K562 (cell line): ENCODE data around the gene WDR86. TPM values are rescaled to one million over a fixed set of nuclear protein-coding genes. Genes with fewer than 3 reads are reported as not detected.

Experiments
- ATAC-seq: fragments of 200-7000 bp; cut with Tn5 transposase; 3 replicates; pipeline ENCODE4 v1.9.1; 2020; ENCODE audit warnings: moderate library complexity
- BruUV-seq: library from RNA; stranded (reverse); fragments of 400-500 nt; replicated peaks from 2 replicates; lab custom pipeline; 2021; lab: Mats Ljungman, UMichigan
- CTCF ChIA-PET: fragments of 300-600 bp; formaldehyde crosslinking; extraction: SDS; loops from one replicate; lab custom pipeline; 2021; ENCODE audit warnings: low intra/inter-chr PET ratio; lab: Yijun Ruan, JAX
- POLR2A ChIA-PET: fragments of 300-600, 350-650 bp; sonication (Branson Sonifier 250); formaldehyde crosslinking; extraction: SDS; loops from one replicate; lab custom pipeline; 2021; ENCODE audit warnings: antibody characterized with exemption, inconsistent platforms; lab: Yijun Ruan, JAX
- DNase-seq, 4 experiments: peaks; one replicate each; pipeline versions ENCODE4 v3.0.0 to v3.0.0-alpha.2; 2011 to 2018; ENCODE audit warnings: low spot score in 3 of 4, mixed read lengths in 3 of 4; ENCODE audit errors: extremely low read depth in 1 of 4
- FAIRE-seq: peaks from 2 replicates; lab custom pipeline; 2011; peaks lifted over from hg19 to GRCh38; lab: Jason Lieb, UNC
- H2AFZ ChIP-seq: 2 replicates; pipeline ENCODE4 v1.6.0; 2011; ENCODE audit warnings: low read depth, low read length, control low read depth, inconsistent platforms
- H3K27ac ChIP-seq: fragments of 200-600 bp; 3 replicates; pipeline ENCODE4 v1.8.0; 2011; ENCODE audit warnings: low read depth, mild to moderate bottlenecking, control low read depth, inconsistent platforms, low read length, moderate library complexity, mixed read lengths; ENCODE audit errors: extremely low read depth
- H3K27me3 ChIP-seq, 2 experiments: fragments of 300-600 bp in 1 of 2; 2 replicates in 1 of 2; 3 replicates in 1 of 2; pipeline versions ENCODE4 v1.6.0 to v1.8.0; 2011; ENCODE audit warnings: inconsistent platforms in 2 of 2, low read length in 2 of 2, mild to moderate bottlenecking in 1 of 2, mixed read lengths in 1 of 2, moderate library complexity in 1 of 2; ENCODE audit not compliant: control insufficient read depth in 2 of 2, insufficient read depth in 2 of 2
- H3K36me3 ChIP-seq: fragments of 300-600 bp; 3 replicates; pipeline ENCODE4 v1.8.0; 2011; ENCODE audit warnings: mild to moderate bottlenecking, low read length, inconsistent platforms; ENCODE audit not compliant: control insufficient read depth, insufficient read depth
- H3K4me1 ChIP-seq, 2 experiments: fragments of 200-600 bp in 1 of 2; replicated peaks in 1 of 2; 2 replicates in 1 of 2; 3 replicates in 1 of 2; pipeline versions ENCODE4 v1.5.1 to v1.8.0; 2011; ENCODE audit warnings: inconsistent platforms in 2 of 2, low read length in 2 of 2, mild to moderate bottlenecking in 1 of 2, mixed read lengths in 1 of 2, moderate library complexity in 1 of 2; ENCODE audit not compliant: control insufficient read depth in 2 of 2, insufficient read depth in 2 of 2
- H3K4me2 ChIP-seq: 2 replicates; pipeline ENCODE4 v1.6.1; 2011; ENCODE audit warnings: low read length, control low read depth, inconsistent platforms, mixed read lengths; ENCODE audit not compliant: insufficient read depth
- H3K4me3 ChIP-seq: fragments of 200-600 bp; sonication (generic), shearing (Covaris generic); 2 replicates; pipeline ENCODE4 v1.5.1; 2016; ENCODE audit warnings: control low read depth, inconsistent platforms
- H3K79me2 ChIP-seq: fragments of 200-600 bp; 3 replicates; pipeline ENCODE4 v1.8.0; 2011; ENCODE audit warnings: low read length, inconsistent platforms; ENCODE audit not compliant: control insufficient read depth, insufficient read depth
- H3K9ac ChIP-seq, 2 experiments: 2 replicates each; pipeline versions ENCODE4 v1.6.0 to v1.6.1; 2011; ENCODE audit warnings: low read depth in 2 of 2, low read length in 2 of 2, control low read depth in 1 of 2, inconsistent platforms in 1 of 2, mild to moderate bottlenecking in 1 of 2, mixed read lengths in 1 of 2; ENCODE audit not compliant: insufficient read depth in 1 of 2
- H3K9me1 ChIP-seq: one replicate; pipeline ENCODE4 v1.6.0; 2011; ENCODE audit warnings: inconsistent platforms, mild to moderate bottlenecking, low read length, moderate library complexity; ENCODE audit not compliant: control insufficient read depth, insufficient read depth
- H3K9me3 ChIP-seq: replicated peaks from 2 replicates; pipeline ENCODE4 v1.5.1; 2011; ENCODE audit warnings: low read depth, low read length, inconsistent platforms; ENCODE audit not compliant: control insufficient read depth, insufficient read depth
- H4K20me1 ChIP-seq: replicated peaks from 2 replicates; pipeline ENCODE4 v1.6.1; 2011; ENCODE audit warnings: low read length, inconsistent platforms, mixed read lengths; ENCODE audit not compliant: control insufficient read depth, insufficient read depth
- CBFA2T2 ChIP-seq: fragments of 450-650 bp; conservative IDR thresholded peaks from 2 replicates; pipeline ENCODE4 v1.6.1; 2017; ENCODE audit warnings: mild to moderate bottlenecking
- FOXA1 ChIP-seq: fragments of 450-650 bp; IDR thresholded peaks from 2 replicates; pipeline ENCODE4 v1.6.1; 2016; ENCODE audit warnings: mild to moderate bottlenecking, borderline replicate concordance
- IRF2 ChIP-seq: sonication (generic); formaldehyde crosslinking; IDR thresholded peaks from 2 replicates; pipeline ENCODE4 v1.8.1; 2022; ENCODE audit warnings: mild to moderate bottlenecking, missing genetic modification reagents
- MXI1 ChIP-seq: IDR thresholded peaks from 2 replicates; pipeline ENCODE4 v1.6.1; 2011; ENCODE audit warnings: low read depth, mild to moderate bottlenecking, improper control_type of control experiment, low read length
- PKNOX1 ChIP-seq: fragments of 450-650 bp; IDR thresholded peaks from 2 replicates; pipeline ENCODE4 v1.6.1; 2016
- PTTG1 ChIP-seq: fragments of 450-650 bp; IDR thresholded peaks from 2 replicates; pipeline ENCODE4 v1.6.1; 2016; ENCODE audit warnings: low read depth, mild to moderate bottlenecking, missing genetic modification characterization, missing compliant biosample characterization
- SMC3 ChIP-seq: conservative IDR thresholded peaks from 2 replicates; pipeline ENCODE4 v1.6.1; 2011; ENCODE audit warnings: low read depth, low read length, improper control_type of control experiment; ENCODE audit not compliant: insufficient read depth
- SRF ChIP-seq, 2 experiments: fragments of 250-450, 450-650 bp in 1 of 2; sonication (Bioruptor Pico) in 1 of 2; sonication (generic) in 1 of 2; formaldehyde crosslinking; IDR thresholded peaks; 2 replicates each; pipeline versions ENCODE4 v1.5.0 to v1.5.1; 2020 to 2022; ENCODE audit warnings: mild to moderate bottlenecking in 1 of 2, missing genetic modification reagents in 1 of 2
- SUPT5H ChIP-seq: fragments of 450-650 bp; IDR thresholded peaks from 2 replicates; pipeline ENCODE4 v1.6.1; 2016
- ZBTB26 ChIP-seq: fragments of 450-650 bp; formaldehyde crosslinking; IDR thresholded peaks from 2 replicates; pipeline ENCODE4 v1.4.0; 2022; ENCODE audit warnings: missing genetic modification characterization
- ZFP1 ChIP-seq: fragments of 450-650 bp; formaldehyde crosslinking; IDR thresholded peaks from 2 replicates; pipeline ENCODE4 v1.4.0; 2020; ENCODE audit warnings: mild to moderate bottlenecking, mixed read lengths
- ZNF444 ChIP-seq: fragments of 250-450 bp; sonication (Bioruptor Pico); IDR thresholded peaks from 2 replicates; pipeline ENCODE4 v1.4.0; 2020; ENCODE audit warnings: mild to moderate bottlenecking, moderate library complexity
- ZNF695 ChIP-seq: fragments of 450-650 bp; formaldehyde crosslinking; IDR thresholded peaks from 2 replicates; pipeline ENCODE4 v1.4.0; 2020; ENCODE audit warnings: mild to moderate bottlenecking, moderate library complexity
- ZNF77 ChIP-seq: fragments of 250-450 bp; sonication (Bioruptor Pico); IDR thresholded peaks from 2 replicates; pipeline ENCODE4 v1.5.0; 2020
- WGBS: fragments of 100-300 bp; shearing (Covaris generic); methylation state at CpG from one replicate; pipeline ENCODE4 v1.1.6; 2016; ENCODE audit warnings: low coverage, mixed read lengths; ENCODE audit not compliant: insufficient coverage; ENCODE audit errors: missing lambda C conversion rate; 5-methylcytosine and 5-hydroxymethylcytosine counted together
- in situ Hi-C: fragments of 300-500 bp; cut with MboI; formaldehyde crosslinking; loops from 4 replicates; pipeline ENCODE4 v1.15.0; 2018; ENCODE audit warnings: inconsistent platforms, mixed read lengths
- intact Hi-C: fragments of 100-400 bp; cut with micrococcal nuclease; formaldehyde crosslinking; loops from 2 replicates; pipeline ENCODE4 v1.14.2; 2022
- polyA plus RNA-seq, 8 experiments: library from polyadenylated mRNA; depleted of rRNA in 4 of 8; stranded (reverse) in 5 of 8; unstranded in 3 of 8; fragments of >200 nt; fragmentation: Nextera tagmentation in 2 of 8; fragmentation: Illumina TruSeq in 1 of 8; extraction: Ambion mirVana in 2 of 8; extraction: Trizol in 1 of 8; gene quantifications; 2 replicates each; pipeline versions ENCODE4 v1.2.1 to v1.2.3, GENCODE V29; 2011 to 2014; ENCODE audit warnings: inconsistent platforms in 1 of 8, missing spikeins in 1 of 8
- total RNA-seq, 7 experiments: library from RNA; depleted of rRNA in 6 of 7; stranded (reverse); fragments of >200 nt in 6 of 7; fragmentation: Illumina TruSeq in 2 of 7; extraction: Trizol in 2 of 7; gene quantifications; 2 replicates each; pipeline versions ENCODE4 v1.2.1 to v1.2.3, GENCODE V29; 2011 to 2021; ENCODE audit warnings: low replicate concordance in 1 of 7

WDR86 gene
- total and polyA plus RNA-seq, 9 of the 15 experiments (the other 6 are each of a cell fraction or from before 2014, with no cell fraction given), result 0.24 TPM; not detected in 8

GRCh38 chr7:151437159-151437553, 27.3 kb upstream of the WDR86 start:
- H3K9ac ChIP-seq, result no peak overlapping the region
- no peaks in the 10 kb centered on the region for H3K9me1 ChIP-seq
- DNase-seq (no peak), FAIRE-seq (no peak), ATAC-seq (no peak)
- H4K20me1 ChIP-seq, result peaks cover 4% of the 10 kb centered on the region; the same call in 1 of the 2 replicates
- BruUV-seq, result no TSS peak
- no peaks in the 10 kb centered on the region for H3K79me2 ChIP-seq
- TF ChIP-seq ZBTB26 (CRISPR knock-in tag) (no peak), FOXA1 (no peak), IRF2 (CRISPR knock-in tag) (no peak), ZNF444 (CRISPR knock-in tag) (no peak), CBFA2T2 (no peak), ZNF695 (CRISPR knock-in tag) (no peak), SRF (CRISPR knock-in tag; IDR thresholded peaks at IDR 0.05) (no peak), SUPT5H (no peak), MXI1 (no peak), SMC3 (no peak), PTTG1 (tag) (no peak), ZNF77 (CRISPR knock-in tag) (no peak), PKNOX1 (no peak), ZFP1 (CRISPR knock-in tag) (no peak)
- in situ Hi-C loops (no loop called here), intact Hi-C loops (no loop called here)
- H3K27ac ChIP-seq, result no peak overlapping the region
- peaks cover 0 to 23% of the 10 kb centered on the region in 2 experiments; a peak in 2 of 5 replicates for H3K4me1 ChIP-seq
- no peaks in the 10 kb centered on the region for H3K9me3 ChIP-seq
- WGBS, result 27% methylated on average over 13 of the region's 13 CpGs
- no peak overlapping the region for H2AFZ ChIP-seq
- POLR2A ChIA-PET, result interaction anchor here (0.6 to 0.8 kb wide), 2 partner anchors 9 to 121 kb away, joined by 3 read pairs; no protein-coding TSS in a partner anchor
- peaks cover 28 to 75% of the 10 kb centered on the region in 2 experiments; a peak in 4 of 5 replicates for H3K27me3 ChIP-seq
- H3K4me2 ChIP-seq, result no peak overlapping the region
- H3K4me3 ChIP-seq, result no peak overlapping the region
- no peaks in the 10 kb centered on the region for H3K36me3 ChIP-seq
- CTCF ChIA-PET, result no interaction called here
